ENCODE results near the gene FHIT.

FHIT gene

DNA sequence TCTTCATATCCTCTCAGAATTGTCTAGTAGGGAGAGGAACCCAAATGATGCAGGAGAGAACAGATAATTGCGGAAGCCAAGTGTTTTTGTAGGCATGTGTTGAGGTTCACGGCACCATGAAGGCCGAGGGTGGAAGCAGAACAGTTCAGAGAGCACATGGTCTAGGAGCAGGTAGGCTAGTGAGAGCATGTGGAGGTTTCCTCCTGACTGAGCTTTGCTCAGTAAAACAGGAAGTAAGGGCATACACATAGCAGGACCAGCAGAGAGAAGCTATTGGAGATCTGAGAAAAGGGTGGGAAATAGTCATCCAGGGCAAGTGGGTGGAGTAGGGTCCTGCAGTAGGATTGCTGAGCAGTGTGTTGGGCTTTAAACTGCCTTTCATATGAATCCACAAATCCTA is 491.1 kb downstream of the FHIT start:
- DNase-seq (ENCODE audit: low read depth) = no peak

- no peak for DNase-seq (ENCODE audit: low read depth)
Observed at GRCh38 chr3:60759439-60759838, 491.8 kb downstream of the FHIT start.

GRCh38 chr3:60758831-60759230 is 492.4 kb downstream of the FHIT start:
- no peak for DNase-seq (ENCODE audit: low read depth)

- no peak for DNase-seq (ENCODE audit: low read depth)
Observed at GRCh38 chr3:60758171-60758570, 493.1 kb downstream of the FHIT start.

DNA sequence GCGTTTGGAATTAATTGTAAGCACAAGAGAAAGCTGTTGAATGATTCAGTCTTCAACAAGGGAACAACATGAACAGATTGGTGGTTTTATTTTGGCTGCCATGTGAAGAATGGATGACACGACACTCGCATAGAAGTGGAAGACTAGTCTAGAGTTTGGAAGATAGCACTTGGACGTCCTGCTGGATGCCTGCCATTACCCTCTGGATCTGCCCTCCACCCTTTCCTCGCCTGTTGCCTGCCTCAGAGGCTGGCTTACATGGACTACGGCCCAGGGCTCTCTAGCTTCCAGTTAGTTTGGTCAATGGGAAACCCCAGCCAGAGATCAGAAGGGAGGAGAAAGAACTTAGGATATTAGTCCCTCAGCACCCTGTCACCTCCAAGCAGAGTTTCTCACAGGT is 493.5 kb downstream of the FHIT start:
- no peak for DNase-seq (ENCODE audit: low read depth)

- no peak for DNase-seq (ENCODE audit: low read depth)
Observed at GRCh38 chr3:60756241-60757030, 494.8 kb downstream of the FHIT start.

- DNase-seq (ENCODE audit: low read depth) = no peak
Observed at GRCh38 chr3:60755094-60755493, 496.2 kb downstream of the FHIT start.

- DNase-seq (ENCODE audit: low read depth) = no peak
Observed at GRCh38 chr3:60754617-60755016, 496.6 kb downstream of the FHIT start.

DNA sequence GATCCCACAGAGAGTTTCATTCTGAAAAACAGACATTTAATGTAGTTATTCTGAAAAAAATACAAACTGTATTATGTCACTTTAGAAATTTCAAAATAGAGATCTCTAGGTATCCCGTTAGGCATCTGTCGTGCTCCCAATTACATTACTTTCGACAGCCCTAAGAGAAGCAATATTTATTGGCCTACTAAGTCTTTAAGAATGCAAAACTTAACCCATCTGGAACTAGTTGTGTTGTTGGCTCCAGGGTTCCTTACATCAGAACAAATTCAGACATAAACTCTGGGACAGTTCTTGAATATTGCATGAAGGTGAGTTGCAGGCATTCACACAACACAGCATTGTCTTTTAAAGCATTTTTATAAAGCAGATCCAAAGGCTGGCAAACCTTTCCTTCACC is 498.4 kb downstream of the FHIT start:
- DNase-seq (ENCODE audit: low read depth) = no peak

DNA sequence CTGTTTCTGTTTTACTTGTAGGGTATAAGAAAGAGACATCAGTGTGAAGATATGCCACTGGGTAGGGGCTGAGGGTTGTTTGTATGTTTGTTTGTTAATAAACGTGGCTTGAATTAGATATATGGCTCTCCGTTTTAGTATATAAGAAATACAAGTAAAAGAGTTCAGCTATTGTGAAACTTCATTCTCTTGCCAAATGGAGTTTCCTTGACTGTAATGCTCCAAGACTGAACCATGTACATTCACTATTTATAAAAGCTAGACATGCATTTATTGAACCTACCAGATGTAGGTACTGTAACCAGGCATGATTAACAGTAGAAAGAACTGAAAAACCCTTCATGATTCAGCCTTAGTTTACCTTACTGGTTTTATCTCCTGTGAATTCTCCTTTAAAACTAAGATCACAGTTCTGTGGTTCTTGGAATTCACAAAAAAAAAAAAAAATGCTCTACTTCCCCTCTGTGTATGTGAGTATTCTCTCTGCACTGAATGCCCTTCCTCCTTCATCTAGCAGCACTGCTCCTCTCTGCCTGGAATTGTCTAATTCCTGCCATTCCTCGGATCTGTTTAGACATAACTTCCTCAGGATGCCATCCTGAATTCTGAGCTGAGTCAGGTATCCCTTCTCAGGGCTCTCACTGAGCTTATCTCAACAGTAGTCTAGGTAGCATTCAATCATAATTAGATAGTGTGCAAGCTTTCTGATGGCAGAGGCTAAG is 504.4 kb downstream of the FHIT start:
- DNase-seq (ENCODE audit: low read depth) = no peak

DNA sequence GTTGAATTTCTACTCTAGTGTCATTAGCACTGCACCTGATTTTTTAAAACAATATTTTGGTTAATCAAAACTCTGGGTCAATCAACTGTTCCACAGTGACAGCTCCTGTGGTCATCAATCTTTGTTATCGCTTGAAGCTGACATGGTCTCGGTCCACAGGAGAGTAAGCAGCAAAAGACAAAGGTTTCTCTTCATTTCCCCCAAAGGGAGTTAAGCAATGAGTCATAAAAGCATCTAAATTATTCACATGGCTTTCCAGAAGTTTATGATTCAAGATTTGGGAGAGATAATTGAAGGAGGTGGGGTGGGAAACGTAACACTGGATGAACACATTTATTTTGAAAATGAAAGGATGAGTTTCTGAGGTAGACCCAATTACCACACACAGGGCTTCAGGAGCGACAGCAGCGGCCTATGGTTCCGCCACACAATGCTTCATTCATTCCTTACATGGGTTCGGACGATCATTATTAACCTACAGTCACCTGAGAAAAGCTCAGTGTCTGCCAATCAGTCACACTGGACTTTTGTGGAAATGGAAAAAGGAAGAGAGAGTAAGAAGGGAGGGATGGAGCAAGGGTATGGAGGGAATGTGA is 505.1 kb downstream of the FHIT start:
- DNase-seq (ENCODE audit: low read depth) = no peak

GRCh38 chr3:60743631-60744164 is 507.6 kb downstream of the FHIT start:
- no peak for DNase-seq (ENCODE audit: low read depth)

- DNase-seq (ENCODE audit: low read depth) = no peak
Observed at GRCh38 chr3:60742606-60743145, 508.6 kb downstream of the FHIT start.

- no peak for DNase-seq (ENCODE audit: low read depth)
Observed at GRCh38 chr3:60737633-60738399, 513.4 kb downstream of the FHIT start.

DNA sequence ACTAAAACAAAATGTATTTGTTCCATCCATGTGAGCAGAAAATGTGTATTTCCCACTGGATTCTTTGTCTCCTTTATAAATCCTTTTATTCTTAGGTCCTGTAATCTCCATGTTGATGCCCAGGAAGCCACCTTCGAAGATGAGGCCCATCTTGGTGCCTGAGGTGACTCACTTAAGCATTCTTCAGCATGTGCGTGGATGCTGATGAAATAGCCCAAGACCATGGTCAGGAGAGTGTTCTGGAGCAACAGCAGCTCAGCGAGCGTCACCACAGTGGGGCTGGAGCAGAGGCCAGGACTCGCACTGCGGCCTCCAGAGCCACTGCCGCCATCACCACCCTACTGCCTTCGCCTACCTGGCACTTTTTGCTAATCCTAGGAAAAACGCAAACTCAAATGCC is 520.9 kb downstream of the FHIT start:
- DNase-seq (ENCODE audit: low read depth) = no peak

DNA sequence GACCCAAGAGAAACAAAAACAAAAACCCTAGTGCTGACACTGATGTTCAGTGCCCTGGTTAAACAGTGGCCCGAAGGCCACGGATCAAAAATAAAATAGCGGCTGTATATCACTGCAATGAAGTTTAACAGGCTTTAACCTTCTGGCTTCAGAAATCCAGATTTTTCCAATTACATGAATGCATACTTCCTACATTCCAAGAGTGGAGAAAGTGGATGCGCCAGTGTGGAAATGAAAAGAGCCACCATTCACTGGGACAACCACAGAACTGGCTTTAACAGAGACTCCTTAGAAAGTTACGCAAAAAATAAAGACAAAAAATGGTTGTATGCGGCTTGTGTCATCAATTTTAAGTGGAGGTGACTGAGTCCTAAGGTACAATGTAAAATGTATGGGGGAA is 522.2 kb downstream of the FHIT start:
- DNase-seq (ENCODE audit: low read depth) = no peak

GRCh38 chr3:60728006-60728405 is 523.2 kb downstream of the FHIT start:
- no peak for DNase-seq (ENCODE audit: low read depth)

DNA sequence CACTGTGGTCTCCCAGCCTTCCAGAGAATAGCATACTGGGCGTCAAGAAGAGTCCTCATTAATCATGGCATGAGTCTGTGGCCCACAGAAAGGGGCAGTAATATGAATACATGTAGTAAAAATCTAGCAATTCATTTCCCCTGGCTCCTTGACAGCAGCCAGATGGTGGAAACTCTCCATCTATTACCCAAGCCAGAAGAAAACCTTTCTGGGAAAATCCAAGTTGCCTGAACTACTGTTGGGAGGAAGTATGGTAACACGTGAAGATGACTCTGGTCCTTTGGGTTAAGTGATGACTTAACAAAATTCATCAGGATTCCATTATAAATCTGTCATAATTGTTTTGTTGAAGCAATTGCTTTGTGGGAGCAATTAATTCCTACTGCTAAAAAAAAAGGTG is 530.5 kb downstream of the FHIT start:
- no peak for DNase-seq (ENCODE audit: low read depth)

GRCh38 chr3:60716573-60716972 is 534.7 kb downstream of the FHIT start:
- DNase-seq (ENCODE audit: low read depth) = no peak

- DNase-seq (ENCODE audit: low read depth) = no peak
Observed at GRCh38 chr3:60708191-60708975, 542.9 kb downstream of the FHIT start.

DNA sequence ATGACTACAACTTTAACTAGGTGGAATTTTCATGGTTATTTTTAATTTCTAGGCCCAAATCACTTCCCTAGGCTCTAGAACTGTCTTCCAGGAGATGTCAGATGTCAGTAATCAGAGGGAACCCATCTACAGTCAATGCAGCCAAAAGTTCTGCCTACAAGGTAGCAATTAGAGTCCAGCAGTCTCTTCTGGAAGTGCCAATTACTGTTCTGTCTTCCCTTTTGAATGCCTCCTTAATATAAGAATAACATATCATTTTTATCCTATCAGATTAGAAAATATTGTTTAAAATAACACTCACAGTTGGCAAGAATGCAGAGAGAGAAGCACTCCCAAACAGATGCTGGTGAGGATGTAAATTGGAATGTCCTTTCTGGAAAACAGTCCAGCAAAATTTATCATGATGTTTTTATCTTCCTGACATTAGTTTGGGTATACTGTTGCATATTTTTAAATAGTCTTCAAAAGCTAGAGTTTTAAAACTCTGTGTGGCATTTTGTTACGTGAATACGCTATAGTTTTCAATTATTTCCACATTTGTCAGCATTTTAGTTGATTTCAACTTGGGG is 543.7 kb downstream of the FHIT start:
- no peak for DNase-seq (ENCODE audit: low read depth)

Measured in T-helper 22 cell (primary cell).